HG03139 (cell line): Measurements from ENCODE around the gene SASH1.
"Not testable (repeated sequence)": the region's sequence is repeated elsewhere in the genome, so short reads cannot be mapped to it uniquely, and the experiment has no call there.

Source experiments
- ATAC-seq: cut with Tn5 transposase; IDR thresholded peaks from one replicate; pipeline ENCODE4 v1.9.1; 2021; ENCODE audit not compliant: unreplicated experiment

SASH1 gene

DNA sequence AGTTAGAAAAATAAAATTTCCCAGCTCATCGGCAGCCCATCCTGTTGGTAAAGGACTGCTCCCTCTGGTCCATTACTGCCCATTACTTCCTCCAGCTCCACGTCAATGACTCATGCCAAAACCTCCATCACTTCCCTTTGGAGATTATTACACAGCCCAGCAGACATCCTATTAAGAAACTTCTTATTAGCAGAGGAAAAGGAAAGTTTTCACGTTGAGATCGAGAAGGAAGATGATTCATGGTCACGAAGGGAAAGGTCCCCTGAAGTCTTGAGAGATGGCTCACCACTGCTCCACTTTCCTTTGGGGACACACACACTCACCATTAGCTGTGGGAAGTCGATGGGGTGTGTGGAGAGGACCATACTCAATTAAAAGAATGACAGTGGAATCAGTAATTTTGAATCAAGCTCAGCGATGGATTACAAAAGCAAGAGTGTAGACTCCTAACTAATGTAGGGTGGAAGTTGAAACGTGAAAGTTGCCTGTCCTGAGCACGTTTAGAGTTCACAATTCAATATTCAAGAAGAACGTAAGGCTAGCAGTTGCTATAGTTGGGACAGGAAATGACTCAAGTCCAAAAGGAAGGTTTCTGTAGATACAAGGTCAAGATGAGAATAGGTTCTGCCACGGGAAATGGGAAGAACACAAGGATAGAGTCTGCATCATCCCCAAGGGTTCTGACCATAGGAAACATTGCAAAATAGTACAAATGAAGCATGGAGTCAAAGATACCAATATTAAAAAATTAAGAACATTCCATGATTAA lies 21.6 kb downstream of the SASH1 start:
- no peak for ATAC-seq

DNA sequence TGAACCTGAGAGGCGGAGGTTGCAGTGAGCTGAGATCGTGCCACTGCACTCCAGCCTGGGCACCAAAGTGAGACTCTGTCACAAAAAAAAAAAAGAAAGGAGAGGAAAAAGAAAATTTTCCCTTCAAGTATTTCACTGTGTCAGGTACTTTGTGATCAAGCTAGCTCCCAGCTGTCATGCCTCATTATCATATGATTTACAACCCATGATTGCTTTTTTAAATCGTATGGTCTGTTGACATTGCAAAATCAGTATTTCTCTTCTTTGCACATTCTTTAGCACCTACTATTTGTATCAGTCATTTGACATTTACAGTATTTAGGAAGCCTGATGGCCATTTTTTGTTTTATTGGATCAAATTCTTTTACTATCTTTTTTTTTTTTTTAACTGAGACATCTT lies 22.4 kb downstream of the SASH1 start:
- no peak for ATAC-seq

DNA sequence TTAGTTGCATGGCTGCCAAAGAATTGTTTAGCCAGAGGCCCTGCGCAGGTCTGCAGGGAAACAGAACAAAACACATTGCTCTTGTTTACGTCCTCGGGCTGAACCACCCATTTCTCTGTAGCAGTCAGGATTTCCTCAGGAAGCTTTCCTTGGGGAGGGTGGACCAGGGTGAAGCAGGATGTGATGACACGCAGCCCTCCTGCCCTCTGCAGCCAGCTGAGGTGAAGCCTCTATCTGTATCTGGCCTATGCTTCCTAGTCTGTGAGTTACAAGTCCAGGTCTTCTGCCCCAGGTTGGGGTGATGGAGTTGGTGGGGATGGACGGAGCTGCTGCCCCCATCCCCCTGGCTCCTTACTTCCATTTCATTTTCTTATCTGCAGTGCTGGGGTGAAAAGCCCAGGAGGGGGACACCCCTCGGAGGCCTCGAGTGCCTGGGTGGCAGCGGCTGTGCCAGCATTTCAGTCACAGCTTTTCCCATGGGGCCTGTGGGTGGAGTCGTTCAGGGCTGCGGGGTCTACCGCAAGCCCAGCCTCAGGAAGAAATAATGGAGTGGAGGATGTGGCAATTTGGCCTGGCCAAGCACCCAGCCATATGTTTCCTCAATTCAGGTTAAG lies 24.9 kb downstream of the SASH1 start:
- no peak for ATAC-seq

DNA sequence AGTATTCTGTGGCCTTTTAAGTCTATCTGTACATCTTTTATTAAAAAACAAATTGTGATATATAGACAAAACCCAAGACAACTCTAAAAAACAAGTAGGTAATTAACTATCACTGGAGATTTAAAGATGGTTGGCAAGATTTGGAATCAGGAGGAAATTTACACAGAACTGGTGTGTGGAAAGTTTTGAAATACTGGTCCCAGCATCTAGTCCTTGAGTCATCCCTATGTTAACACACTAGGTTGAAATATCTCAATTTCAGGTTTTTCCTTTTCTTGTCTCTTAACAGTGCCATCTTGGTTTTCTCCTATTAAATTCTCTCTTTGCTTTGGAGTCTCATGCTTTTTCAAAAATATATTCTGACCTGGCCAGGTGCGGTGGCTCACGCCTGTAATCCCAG lies 27.5 kb downstream of the SASH1 start:
- ATAC-seq = no peak

DNA sequence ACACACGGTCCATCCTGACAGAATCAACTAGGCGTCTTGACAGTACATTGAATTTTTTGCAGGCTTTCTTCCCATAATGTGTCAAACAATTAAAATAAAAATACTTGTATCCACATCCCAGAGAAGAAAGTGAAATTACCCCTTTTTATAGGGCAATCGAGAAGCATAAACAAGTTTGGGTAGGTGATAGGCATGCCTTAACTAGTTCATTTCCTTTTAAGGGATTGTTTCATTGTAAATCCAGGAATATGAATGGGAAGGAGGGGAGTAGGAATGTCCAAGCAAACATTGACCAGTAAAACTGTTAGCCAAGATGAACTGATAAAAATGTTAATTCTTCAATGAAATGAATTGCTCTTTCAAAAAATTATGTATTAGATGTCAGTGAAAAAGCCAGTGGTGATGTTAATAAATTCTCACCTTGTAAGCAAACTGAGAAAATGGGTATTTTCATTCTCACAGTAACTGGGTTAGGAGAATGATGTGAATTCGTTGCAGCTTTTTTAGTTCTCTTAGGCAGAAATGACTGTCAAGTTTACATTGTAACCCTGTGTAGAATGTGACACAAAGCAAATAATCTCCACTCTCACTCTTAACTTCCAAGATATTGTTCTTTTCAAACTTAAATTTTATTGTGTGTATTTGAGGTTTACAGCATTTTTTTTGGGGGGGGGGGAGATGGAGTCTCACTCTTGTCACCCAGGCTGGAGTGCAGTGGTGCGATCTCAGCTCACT lies 31.6 kb downstream of the SASH1 start:
- no peak for ATAC-seq

DNA sequence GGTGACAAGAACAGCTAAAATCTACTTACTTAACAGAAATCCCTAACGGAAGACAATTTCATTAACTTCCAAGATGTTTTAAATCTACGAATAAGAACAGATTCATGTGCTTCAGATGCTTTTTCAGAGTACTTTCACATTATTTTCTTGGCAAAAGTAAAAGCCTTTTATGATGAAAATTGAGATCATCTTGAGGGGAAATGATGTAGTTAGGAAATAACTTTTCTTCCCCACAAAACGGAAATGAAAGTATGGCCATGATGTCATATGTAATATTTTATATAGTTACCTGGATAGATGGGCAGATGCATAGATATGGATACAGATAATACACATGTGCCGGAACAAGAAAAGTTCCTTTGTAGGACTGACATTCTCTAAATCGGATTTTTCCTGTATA lies 32.8 kb downstream of the SASH1 start:
- ATAC-seq = no peak

DNA sequence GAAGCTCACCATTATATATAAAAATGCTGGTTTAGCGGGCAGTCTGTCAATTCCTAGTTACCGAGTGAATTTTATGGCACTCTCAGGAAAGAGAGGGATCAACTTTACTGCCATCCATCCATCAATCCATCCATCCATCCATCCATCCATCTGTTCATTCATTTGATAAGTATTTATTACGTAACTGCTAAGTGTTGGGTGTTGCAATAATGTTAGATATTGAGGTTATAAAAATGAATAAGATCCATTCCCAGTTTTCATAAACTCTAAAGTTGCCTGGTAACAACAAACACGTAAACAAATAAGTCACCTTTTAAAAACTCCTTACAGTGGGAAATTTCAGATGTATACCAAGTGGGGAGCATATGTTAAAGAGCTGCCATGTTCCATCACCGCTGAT lies 36.8 kb downstream of the SASH1 start:
- no peak for ATAC-seq

DNA sequence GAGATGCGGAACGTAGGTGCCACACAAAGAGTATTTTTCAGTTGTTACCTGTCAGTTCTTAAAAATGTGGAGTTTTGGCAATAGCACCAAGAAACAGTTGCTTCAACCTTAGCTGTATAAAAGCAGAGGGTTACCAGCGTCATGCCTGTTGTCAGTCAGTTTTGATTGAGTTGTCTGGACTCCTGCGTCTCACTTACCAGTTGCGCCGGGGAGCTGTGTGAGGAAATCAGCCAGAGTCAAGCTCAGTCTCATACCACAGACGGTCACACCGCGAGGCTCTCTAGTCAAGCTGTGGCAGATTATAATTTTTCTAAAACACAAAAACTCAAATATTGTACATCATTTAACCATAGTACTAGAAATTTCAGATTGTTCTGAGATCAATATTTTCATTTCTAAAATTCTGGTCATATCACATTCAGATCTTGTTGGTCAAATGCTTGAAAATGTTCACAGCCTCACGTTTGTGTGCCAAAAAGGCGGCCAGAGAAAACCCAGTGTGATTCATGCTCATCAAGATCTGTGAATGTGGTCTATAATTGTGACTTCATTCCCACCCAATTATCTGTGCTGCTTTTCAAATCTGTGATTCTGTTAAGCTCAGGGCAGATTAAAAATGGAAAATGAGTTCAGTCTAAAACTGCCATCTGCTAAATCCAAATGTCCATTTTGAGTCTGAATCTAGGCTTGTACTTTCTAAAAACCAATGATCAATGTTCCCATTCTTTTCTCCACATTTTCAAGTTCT lies 37.5 kb downstream of the SASH1 start:
- no peak for ATAC-seq

DNA sequence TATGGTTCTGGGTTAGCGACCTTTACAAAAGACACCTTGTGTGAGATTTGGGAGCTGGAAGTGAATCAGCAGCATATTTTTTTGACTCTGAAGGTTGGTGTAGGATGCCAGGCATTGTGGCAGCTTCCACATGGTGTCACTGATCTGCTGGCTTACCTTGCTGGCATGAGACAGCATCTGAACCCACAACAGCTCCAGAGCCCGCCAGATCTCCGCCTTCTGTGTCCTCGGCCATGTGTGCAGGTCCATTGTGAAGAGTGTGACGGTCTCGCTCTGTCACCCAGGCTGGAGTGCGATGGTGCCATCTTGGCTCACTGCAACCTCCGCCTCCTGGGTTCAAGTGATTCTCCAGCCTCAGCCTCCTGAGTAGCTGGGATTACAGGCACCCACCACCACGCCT lies 39.4 kb downstream of the SASH1 start:
- not testable (repeated sequence) for ATAC-seq

DNA sequence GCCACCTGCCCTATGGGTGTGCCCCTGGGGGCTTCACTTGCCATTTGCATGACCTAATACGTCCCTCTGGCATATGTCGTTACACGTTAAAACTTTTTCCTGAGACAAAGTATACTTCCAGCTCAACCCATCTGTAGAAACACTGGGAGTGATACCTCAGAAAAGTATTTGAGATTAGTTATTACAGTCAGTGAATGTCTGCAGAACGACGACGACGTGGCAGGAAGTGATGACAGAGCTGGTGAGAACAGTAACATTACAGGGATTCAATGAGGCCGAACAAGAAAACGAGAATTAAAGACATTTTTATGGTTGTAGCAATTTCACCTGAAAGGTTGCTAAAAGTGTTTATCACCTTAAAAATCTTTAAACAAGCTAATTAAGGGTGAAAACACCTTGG lies 40.2 kb downstream of the SASH1 start:
- no peak for ATAC-seq

DNA sequence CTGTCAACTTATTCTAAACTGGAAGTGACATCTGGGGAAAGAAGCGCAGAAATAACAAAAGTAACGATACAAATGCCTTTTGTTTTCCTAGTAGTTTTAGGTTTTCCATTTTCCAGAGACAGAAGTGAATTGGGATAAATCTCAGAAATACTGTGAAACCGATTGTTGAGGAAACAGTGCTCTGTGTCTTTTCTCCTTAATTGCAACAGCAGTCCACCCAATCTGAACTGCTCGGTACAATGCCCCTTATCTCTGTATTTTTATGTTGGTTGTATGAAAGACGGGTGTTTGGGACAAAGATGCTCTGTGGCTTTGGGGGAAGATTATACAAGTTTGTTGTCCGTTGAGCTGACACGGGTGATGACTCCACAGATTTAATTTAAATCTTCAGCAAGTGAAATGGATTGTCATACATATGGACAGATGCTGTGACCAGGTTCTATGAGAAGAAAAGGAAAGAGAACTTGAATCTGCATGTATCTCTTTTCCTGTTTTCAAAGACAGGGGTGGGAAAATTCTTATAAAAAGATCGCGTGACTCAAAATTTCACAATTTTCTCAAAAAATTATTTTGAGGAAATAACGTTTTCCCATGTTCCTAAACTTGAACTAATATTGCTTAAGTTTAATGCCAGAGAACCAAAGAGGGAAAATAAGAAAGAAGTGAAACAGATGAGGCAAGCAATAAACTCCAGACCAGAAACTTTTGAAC lies 41.2 kb downstream of the SASH1 start:
- ATAC-seq = no peak

DNA sequence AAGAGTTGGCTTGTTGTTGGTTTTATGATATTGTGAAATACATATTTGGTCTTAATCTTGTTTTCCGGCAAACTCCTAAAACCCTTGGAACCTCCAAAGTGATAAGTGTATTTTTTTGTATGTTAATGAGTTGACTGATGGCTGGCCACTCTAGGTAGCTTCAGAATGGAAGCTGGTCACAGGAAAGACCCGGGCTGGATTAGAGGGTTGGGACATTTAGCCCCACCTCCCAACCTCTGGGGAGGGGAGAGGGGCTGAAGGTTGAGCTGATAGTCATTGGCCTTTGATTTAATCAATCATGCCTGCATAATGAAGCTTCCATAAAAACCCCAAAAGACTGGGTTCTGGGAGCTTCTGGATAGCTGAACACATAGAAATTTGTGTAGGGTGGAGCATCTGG lies 42.7 kb downstream of the SASH1 start:
- ATAC-seq = no peak

DNA sequence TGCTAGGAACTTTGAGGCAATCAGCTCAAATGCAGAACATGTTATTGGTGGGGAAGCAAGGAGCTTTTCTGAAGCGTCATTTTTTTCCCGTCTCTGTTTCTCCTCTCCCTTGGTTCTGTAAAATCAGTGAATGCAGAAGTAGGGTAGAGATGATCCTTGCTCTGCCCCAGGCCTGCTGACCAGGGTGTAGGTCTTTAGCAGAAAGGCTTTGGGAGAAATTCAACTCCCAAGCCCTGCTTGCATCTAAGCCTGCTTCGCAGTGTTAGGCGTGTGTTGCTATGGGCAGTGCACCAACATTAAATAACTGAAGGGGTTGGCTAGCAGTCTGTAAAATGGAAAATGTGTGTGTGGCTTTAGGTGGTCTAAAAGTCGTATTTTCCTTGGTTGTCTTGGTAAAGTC lies 45.9 kb downstream of the SASH1 start:
- no peak for ATAC-seq

DNA sequence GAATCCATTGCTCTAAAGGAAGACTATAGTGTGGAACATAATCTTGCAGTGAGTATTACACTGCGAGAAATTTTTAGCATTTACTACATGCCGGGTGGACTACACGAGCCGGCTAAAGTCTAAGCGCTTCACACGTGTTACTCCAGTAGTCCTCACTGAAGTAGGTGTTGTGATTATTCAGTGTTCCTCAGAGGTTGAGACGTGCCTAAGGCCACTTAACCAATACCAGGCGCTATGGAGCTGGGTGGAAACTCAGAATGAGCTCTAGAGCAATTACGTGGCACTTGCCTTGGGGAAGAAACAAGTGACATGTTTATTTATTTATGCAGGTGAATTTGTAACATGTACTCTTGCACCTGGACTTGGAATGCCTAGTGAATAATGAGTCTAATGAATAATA lies 46.4 kb downstream of the SASH1 start:
- no peak for ATAC-seq

DNA sequence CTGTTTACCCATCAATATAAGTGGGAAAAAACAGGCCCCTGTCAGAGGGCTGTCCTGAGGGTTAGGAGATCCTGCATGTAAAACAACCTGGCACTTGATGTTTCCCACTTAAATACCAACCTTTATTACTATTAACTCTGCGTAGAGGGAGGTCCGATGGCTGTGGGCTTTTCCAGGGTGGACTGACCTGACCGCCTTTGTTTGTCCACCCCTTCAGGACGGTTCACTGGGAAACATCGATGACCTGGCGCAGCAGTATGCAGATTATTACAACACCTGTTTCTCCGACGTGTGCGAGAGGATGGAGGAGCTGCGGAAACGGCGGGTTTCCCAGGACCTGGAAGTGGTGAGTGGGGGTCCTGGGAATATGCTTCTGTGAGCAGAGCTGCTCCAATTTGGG lies 47.3 kb downstream of the SASH1 start:
- ATAC-seq = no peak

DNA sequence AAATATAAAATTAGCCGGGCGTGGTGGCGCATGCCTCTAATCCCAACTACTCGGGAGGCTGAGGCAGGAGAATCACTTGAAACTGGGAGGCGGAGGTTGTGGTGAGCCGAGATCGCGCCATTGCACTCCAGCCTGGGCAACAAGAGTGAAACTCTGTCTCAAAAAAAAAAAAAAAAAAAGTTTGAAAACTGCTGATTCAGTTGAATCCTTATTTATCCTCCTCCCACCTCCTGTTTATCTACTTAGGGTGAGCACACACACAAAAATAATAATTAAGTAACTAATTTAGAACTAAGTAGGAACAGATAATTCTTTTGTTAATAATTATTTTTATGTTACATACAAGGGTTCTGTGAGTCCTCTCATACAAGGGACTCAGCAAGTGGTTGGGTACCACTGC lies 49.5 kb downstream of the SASH1 start:
- ATAC-seq = not testable (repeated sequence)

DNA sequence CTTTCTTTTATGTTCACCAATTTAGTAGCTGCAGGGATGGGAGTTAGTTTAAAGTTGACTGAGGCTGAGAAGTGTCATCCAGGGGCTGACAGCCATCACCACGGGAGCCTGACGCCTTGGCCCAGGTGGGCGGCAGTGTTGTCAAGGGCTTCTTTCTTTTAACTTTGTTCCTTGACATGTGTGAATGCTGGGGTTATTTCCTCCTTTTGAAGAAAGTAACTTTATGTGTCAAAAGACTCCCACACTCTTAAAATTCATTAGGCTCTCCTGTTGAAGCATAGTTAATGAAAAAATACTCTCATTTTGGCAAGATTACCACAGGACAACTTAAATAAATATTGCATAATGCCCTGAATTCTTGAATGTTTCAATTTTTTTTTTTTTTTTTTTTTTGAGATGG lies 50.0 kb downstream of the SASH1 start:
- ATAC-seq = no peak

DNA sequence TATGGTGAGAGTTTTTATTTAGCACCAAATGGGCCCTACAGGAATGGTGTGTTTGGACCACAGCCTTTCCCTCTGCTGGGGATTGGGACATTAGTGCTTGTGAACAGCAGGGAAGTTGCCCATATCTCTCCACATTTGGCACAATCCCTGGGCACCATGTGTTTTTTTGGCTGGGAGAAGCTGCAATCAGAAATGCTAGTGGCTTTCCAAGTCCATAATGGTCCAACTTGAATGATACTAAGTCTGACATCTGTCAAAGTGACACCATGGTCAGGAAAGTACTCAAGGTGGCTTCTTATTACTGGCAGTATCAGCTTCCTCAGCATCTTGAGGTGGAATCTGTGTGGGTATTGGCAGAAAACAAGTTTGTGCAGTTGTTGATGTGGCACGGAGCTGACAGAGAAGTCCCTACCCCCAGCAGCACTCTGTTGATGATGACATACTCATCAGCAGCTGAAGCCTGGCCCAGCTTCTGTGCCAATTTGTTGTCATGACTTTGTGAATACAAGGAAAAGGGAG lies 53.0 kb downstream of the SASH1 start:
- ATAC-seq = no peak

DNA sequence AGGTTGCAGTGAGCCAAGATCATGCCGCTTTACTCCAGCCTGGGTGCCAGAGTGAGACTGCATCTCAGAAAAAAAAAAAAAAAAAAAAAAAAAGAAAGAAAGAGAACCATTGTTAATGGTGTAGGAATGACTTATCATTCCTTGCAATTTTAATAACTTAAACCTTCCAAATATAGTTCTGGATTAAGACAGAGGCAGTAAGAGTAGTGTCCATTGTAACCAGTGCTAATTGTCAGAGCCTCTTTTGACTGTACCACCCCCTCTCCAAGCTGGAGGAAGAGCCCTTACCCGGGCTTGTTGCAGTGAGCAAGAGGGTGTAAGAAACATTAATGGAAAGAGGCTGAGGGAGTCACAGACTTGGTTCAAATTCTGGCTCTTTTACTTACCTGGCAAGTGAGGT lies 53.8 kb downstream of the SASH1 start:
- no peak for ATAC-seq

DNA sequence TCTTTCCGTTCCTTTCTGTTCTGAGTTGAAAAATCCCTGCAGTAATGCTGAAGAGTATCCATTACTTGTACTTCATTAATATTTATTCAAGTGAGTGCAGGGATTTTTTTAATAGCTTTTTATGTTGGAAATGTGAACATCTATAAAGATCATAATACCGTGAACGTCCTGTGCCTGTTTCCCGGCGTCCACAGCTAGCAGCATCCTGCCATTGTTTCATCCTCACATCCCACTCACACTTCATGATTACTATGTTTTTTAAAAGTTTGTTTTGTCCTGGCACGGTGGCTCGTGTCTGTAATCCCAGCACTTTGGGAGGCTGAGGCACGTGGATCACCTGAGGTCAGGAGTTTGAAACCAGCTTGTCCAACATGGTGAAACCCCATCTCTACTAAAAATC lies 54.3 kb downstream of the SASH1 start:
- ATAC-seq = no peak

DNA sequence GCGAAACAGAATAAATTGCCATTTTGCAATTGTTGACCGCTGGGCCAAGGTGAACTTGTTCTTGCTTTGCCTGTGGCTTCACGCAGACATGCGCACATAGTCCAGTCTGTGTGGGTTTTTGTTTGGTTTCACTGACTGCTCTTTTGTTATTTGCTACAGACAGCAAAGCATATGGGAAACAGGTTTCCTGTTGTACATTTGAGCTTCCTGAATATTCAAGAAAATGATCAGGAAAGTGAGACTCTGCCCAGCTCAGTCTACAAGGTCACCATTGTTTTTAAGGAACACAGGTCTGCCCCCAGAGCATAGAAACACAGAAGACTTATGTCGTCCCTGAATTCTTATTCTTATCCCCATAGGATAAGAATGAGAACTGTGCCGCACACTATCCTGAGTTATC lies 55.6 kb downstream of the SASH1 start:
- no peak for ATAC-seq
